GF-D8 (cell line): Measurements from ENCODE around the gene ZNF771.

Experiments used
- DNase-seq: peaks from one replicate; lab custom pipeline; 2025; lab: John Stamatoyannopoulos, UW

ZNF771 gene

GRCh38 chr16:30399435-30400186, 7.8 kb upstream of the ZNF771 start:
- no peak for DNase-seq

DNA sequence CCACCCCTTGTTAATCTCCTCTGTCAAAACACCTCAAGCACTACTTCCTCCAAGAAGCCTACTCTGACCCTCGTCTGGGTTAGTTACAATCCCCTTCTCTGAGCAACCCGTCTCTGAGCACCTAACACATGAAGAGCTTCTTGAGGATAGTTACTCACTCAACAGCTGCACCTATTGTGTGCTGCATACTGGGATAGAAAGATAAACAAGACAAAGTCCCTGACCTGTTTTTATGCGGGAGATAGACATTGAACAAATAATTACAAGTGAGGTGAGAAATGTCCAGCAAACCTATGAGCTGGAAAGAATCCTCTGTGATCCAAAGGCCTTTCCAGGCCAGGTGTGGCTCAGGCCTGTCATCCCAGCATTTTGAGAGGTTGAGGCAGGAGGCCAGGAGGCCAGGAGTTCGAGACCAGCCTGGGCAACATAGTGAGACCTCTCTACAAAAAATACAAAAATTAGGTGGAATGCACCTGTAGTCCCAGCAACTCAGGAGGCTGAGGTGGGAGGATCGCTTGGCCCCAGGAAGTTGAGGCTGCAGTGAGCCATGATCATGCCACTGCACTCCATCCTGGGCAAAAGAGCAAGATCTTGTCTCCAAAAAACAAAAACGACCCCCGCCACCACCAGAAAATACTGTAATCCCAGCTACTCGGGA, 5.5 kb upstream of the ZNF771 start:
- no peak for DNase-seq

DNA sequence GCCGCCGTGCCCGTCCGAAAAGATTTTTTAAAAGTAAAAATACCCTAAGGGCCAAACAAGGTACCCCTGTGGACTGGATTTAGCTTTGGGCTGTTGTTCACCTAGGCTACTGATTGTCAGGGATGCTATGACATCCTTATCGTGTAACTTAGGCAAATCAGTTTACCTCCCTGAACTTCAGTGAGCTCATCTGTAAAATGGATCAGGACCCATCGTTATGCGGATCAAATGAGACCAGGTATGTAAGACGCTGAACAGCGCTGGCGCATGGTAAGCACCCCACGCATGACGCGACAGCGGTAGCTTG, 658 bp upstream of the ZNF771 start:
- no peak for DNase-seq

DNA sequence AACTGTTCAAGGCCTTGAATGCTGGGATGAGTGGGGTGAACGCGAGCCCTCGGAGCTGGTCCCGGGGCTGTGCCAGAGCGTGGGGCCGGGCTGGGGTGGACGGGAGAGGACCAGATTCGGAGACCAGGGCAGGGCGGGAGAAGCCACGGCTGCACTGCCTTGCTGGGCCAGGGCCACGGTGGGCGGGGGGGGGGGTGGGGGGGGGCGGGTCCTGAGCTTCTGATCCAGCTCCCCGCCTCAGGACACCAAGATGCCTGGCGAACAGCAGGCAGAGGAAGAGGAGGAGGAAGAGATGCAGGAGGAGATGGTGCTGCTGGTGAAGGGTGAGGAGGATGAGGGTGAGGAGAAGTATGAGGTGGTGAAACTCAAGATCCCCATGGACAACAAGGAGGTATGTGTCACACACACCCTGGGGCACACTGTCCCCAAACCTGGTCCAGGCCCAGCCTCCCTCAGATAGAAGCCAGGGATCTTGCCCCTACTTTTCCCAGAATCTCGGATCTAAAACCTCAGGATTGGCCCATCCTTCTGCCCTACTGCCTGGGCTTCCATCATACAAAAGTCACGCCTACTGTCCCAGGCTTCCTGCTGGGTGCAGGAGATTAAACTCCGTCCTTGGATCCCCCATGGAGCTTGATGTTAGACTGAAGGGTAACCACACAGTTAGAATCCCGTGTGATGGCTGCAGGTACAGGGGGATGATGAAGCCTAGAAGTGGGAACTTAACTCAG, 563 bp downstream of the ZNF771 start:
- DNase-seq: no peak

GRCh38 chr16:30409125-30410060, 2.0 kb downstream of the ZNF771 start:
- DNase-seq: peak; percentile 45

- DNase-seq: no peak
Observed at GRCh38 chr16:30413112-30413806, 5.9 kb downstream of the ZNF771 start.

- no peak for DNase-seq
Observed at GRCh38 chr16:30414159-30414558, 6.8 kb downstream of the ZNF771 start.

- no peak for DNase-seq
Observed at GRCh38 chr16:30416047-30416603, 8.7 kb downstream of the ZNF771 start.

DNA sequence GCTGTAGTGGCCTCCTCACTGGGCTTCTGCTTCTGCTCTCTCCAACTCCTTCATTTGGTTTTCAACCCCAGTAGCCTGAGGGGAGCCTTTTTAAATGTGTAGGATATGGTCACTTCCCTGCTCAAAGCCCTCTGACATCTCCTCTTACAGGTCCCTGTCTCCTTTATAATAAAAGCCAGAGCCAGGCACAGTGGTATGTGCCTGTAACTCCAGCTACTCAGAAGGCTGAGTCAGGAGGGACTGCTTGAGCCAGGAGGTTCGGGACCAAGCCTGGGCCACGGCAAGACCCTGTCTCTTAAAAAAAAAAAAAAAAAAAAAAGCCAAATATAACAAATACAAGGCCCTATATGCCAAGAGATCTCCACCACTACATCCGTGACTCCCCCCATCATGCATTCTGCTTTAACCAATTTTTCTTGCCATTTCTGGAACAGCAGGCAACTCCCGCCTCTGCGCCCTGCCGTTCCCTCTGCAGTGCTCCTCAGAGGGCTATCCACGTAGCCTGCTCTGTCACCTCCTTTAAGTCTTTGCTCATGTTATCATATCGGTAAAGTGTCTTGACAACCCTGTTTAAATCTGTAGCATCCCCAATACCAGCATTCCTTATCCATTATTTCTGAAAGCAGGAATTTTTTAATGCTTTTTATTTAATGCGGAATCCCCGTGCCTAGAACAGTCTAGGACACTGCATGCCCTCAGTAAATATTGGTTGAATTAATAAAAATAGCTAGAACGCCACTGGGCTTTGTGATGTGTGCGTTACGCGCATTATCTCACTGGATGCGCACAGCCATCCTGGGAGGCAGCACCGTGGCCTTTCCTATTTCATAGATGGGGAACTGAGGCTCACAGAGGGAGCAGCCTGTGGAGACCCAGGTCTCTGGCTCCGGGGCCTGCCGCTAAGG, 9.5 kb downstream of the ZNF771 start:
- DNase-seq: no peak

- DNase-seq: no peak
Observed at GRCh38 chr16:30417529-30418349, 10.3 kb downstream of the ZNF771 start.

DNA sequence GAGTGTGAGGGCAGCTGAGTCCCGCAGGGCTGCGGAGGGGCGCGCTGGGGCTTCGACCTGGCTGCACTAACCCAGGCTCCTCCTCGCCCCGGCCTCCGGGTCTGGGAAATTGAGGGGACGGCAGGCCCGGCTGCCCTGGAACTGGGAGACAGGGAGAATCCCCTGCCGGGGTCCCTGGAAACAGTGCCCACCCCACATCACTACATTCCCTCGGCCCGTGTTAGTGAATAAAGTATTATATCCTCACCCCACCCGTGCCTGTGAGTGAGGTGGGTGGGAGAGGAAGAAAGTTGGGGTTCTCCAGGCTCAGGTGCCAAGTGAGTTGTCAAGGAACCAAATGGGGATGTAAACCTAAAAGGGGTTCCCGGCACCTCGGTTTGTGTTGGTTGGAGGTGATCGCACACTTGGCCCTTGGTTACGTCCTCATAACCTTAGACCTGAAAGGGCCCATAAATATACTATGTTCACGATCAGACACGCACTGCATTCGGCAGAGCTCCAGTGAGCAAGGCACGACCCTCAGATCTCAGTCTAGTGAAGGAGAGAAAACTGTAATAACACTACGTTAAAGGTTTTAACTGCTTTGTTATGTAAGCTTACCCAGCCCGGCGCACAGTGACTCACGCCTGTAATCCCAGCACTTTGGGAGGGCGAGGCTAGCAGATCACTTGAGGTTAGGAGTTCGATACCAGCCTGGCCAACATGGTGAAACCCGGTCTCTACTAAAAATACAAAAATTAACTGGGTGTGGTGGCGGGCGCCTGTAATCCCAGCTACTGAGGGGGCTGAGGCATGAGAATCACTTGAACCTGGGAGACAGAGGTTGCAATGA, 11.2 kb downstream of the ZNF771 start:
- no peak for DNase-seq

- no peak for DNase-seq
Observed at GRCh38 chr16:30421010-30421409, 13.6 kb downstream of the ZNF771 start.

DNA sequence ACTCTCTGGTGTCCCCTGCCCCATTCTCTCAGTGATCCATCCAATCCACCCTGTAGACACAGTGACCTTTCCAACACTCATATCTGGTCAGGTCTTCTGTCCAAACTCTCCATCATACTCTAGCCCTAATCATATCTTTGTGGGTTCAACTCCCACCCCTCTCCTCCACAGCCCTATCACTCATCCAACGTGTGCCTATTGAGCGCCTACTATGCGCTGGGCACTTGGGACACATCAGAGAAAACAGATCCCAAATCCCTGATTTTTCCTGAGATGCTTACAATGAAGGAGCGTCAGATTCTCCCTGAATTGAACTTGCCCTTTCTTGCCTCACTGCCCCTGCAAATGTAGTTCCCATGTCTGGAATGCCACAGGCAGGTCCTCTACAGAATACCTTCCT, 20.6 kb downstream of the ZNF771 start:
- no peak for DNase-seq

- DNase-seq: no peak
Observed at GRCh38 chr16:30429418-30429677, 21.9 kb downstream of the ZNF771 start.

- DNase-seq: peak; percentile 99
Observed at GRCh38 chr16:30429678-30430427, 22.4 kb downstream of the ZNF771 start, which contains the start of gene DCTPP1. TSS of gene DCTPP1 (minus strand) at chr16:30430030. CDS start at chr16:30429980, 50 bp downstream.

- no peak for DNase-seq
Observed at GRCh38 chr16:30430428-30430970, 23.1 kb downstream of the ZNF771 start.

DNA sequence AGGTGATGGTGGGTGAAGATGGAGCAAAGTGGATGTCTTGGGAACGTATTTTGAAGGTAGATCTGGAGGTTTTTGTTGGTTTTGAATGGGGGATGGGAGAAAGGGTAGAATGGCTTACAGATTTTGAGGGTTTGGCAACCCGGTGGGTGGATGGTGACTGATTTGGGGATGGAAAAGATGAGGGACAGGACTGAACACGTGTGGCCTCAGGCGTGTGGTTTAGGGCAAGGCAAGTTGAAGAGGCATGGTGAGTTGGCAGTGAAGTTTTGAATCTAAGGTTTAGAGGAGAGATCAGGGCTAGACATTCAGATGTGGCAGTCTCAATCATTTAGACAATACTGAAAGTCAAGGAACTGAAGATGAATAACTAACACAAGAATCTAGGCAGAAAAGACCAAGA, 27.4 kb downstream of the ZNF771 start:
- no peak for DNase-seq
